GM23338 (cell line): ENCODE data around the gene JMJD1C. TPM values are rescaled to one million over a fixed set of nuclear protein-coding genes. Genes with fewer than 3 reads are reported as not detected.

Experiments
- ATAC-seq: fragments of 200-7000 bp; cut with Tn5 transposase; 3 replicates; pipeline ENCODE4 v1.9.1; 2020
- DNase-seq: peaks from one replicate; pipeline ENCODE4 v3.0.0-alpha.2; 2015; ENCODE audit warnings: low spot score
- H2AFZ ChIP-seq: fragments of 200-600 bp; sonication (generic); 2 replicates; pipeline ENCODE4 v1.8.0; 2016; ENCODE audit warnings: antibody characterized with exemption, mild to moderate bottlenecking, moderate library complexity
- H3F3A ChIP-seq: fragments of 200-600 bp; sonication (generic); replicated peaks from 2 replicates; pipeline ENCODE4 v1.8.0; 2017; ENCODE audit warnings: antibody characterized with exemption, mixed run types, low read depth
- H3K27ac ChIP-seq: fragments of 200-600 bp; sonication (generic); 2 replicates; pipeline ENCODE4 v1.6.1; 2016; ENCODE audit warnings: low read depth
- H3K27me3 ChIP-seq: fragments of 200-600 bp; sonication (generic); 2 replicates; pipeline ENCODE4 v1.8.0; 2016; ENCODE audit warnings: mild to moderate bottlenecking, mixed run types, moderate library complexity; ENCODE audit not compliant: insufficient read depth
- H3K36me3 ChIP-seq: fragments of 200-600 bp; sonication (generic); 2 replicates; pipeline ENCODE4 v1.8.0; 2016; ENCODE audit warnings: mild to moderate bottlenecking; ENCODE audit not compliant: insufficient read depth
- H3K4me1 ChIP-seq: fragments of 200-600 bp; sonication (generic); 2 replicates; pipeline ENCODE4 v1.8.0; 2016; ENCODE audit warnings: mild to moderate bottlenecking, moderate library complexity; ENCODE audit not compliant: insufficient read depth
- H3K4me2 ChIP-seq: fragments of 200-600 bp; sonication (generic); 2 replicates; pipeline ENCODE4 v1.7.1; 2017; ENCODE audit warnings: mixed run types
- H3K4me3 ChIP-seq: fragments of 200-600 bp; sonication (generic); 2 replicates; pipeline ENCODE4 v1.6.1; 2016; ENCODE audit warnings: mixed run types
- H3K79me2 ChIP-seq: fragments of 200-600 bp; sonication (generic); replicated peaks from 2 replicates; pipeline ENCODE4 v1.8.0; 2017; ENCODE audit warnings: mild to moderate bottlenecking; ENCODE audit not compliant: insufficient read depth
- H3K9me2 ChIP-seq: fragments of 200-600 bp; sonication (generic); 2 replicates; pipeline ENCODE4 v1.8.0; 2017; ENCODE audit not compliant: insufficient read depth
- H4K20me1 ChIP-seq: fragments of 200-600 bp; sonication (generic); replicated peaks from 2 replicates; pipeline ENCODE4 v1.8.0; 2017; ENCODE audit warnings: mild to moderate bottlenecking; ENCODE audit not compliant: insufficient read depth
- H3K27ac Mint-ChIP-seq: 2 replicates; pipeline ENCODE4 v1.8.0; 2020; ENCODE audit warnings: inconsistent platforms, mild to moderate bottlenecking, moderate library complexity, mixed read lengths
- H3K27me3 Mint-ChIP-seq: 3 replicates; pipeline ENCODE4 v1.8.0; 2022; ENCODE audit warnings: low read depth, mild to moderate bottlenecking, moderate library complexity, mixed read lengths, inconsistent platforms; ENCODE audit not compliant: insufficient read depth, poor library complexity
- H3K36me3 Mint-ChIP-seq: 3 replicates; pipeline ENCODE4 v1.8.0; 2021; ENCODE audit warnings: low read depth, mild to moderate bottlenecking, inconsistent platforms, moderate library complexity, mixed read lengths
- H3K4me1 Mint-ChIP-seq: 3 replicates; pipeline ENCODE4 v1.8.0; 2020; ENCODE audit warnings: mild to moderate bottlenecking, inconsistent platforms, mixed read lengths
- H3K4me3 Mint-ChIP-seq: 3 replicates; pipeline ENCODE4 v1.8.0; 2021; ENCODE audit warnings: moderate library complexity, mild to moderate bottlenecking, inconsistent platforms, mixed read lengths
- H3K9me3 Mint-ChIP-seq: 3 replicates; pipeline ENCODE4 v1.8.0; 2020; ENCODE audit warnings: moderate library complexity, mild to moderate bottlenecking, inconsistent platforms, mixed read lengths
- CREB1 ChIP-seq: fragments of 250-450 bp; sonication (Bioruptor Pico); IDR thresholded peaks from 2 replicates; pipeline ENCODE4 v1.5.0; 2020; ENCODE audit warnings: low read depth, mild to moderate bottlenecking, moderate library complexity
- CTCF ChIP-seq, 2 experiments: fragments of 200-600 bp in 1 of 2; sonication (generic) in 1 of 2; conservative IDR thresholded peaks; 2 replicates each; pipeline versions ENCODE4 v1.5.1 to v1.6.1; 2016 to 2017; ENCODE audit warnings: antibody characterized with exemption in 2 of 2, low read depth in 2 of 2, mild to moderate bottlenecking in 2 of 2, moderate library complexity in 1 of 2
- ETS1 ChIP-seq: IDR thresholded peaks from 2 replicates; pipeline ENCODE4 v1.6.1; 2016; ENCODE audit warnings: antibody characterized with exemption
- EZH2 ChIP-seq: fragments of 200-600 bp; sonication (generic); IDR thresholded peaks from one replicate; pipeline ENCODE4 v1.8.0; 2017; ENCODE audit warnings: antibody characterized with exemption, mild to moderate bottlenecking, low read depth; ENCODE audit not compliant: unreplicated experiment
- EZH2phosphoT487 ChIP-seq: fragments of 200-600 bp; sonication (generic); IDR thresholded peaks from one replicate; pipeline ENCODE4 v1.8.1; 2018; ENCODE audit warnings: antibody characterized with exemption; ENCODE audit not compliant: unreplicated experiment
- JUNB ChIP-seq: IDR thresholded peaks from one replicate; pipeline ENCODE4 v1.6.1; 2016; ENCODE audit warnings: antibody characterized with exemption; ENCODE audit not compliant: unreplicated experiment
- NANOG ChIP-seq: IDR thresholded peaks from 2 replicates; pipeline ENCODE4 v1.6.1; 2016; ENCODE audit warnings: antibody characterized with exemption, borderline replicate concordance
- POLR2AphosphoS5 ChIP-seq: IDR thresholded peaks from 2 replicates; pipeline ENCODE4 v1.6.1; 2016; ENCODE audit warnings: antibody characterized with exemption, low read depth
- STAT1 ChIP-seq: IDR thresholded peaks from one replicate; pipeline ENCODE4 v1.6.1; 2016; ENCODE audit warnings: antibody characterized with exemption; ENCODE audit not compliant: unreplicated experiment
- ZNF114 ChIP-seq: fragments of 250-450 bp; sonication (Bioruptor Pico); IDR thresholded peaks from 2 replicates; pipeline ENCODE4 v1.5.0; 2020; ENCODE audit warnings: mild to moderate bottlenecking, moderate library complexity
- ZNF331 ChIP-seq: fragments of 250-450 bp; sonication (Bioruptor Pico); IDR thresholded peaks from 2 replicates; pipeline ENCODE4 v1.5.0; 2020; ENCODE audit warnings: low read depth, mild to moderate bottlenecking, moderate library complexity
- polyA plus RNA-seq: library from polyadenylated mRNA; unstranded; fragments of >200 nt; fragmentation: Nextera tagmentation; extraction: Ambion mirVana; gene quantifications from 2 replicates; pipeline ENCODE4 v1.2.1, GENCODE V29; 2016
- total RNA-seq: library from RNA; depleted of rRNA; stranded (reverse); fragments of >200 nt; shearing (Covaris generic); gene quantifications from 2 replicates; pipeline ENCODE4 v1.2.3, GENCODE V29; 2014
- TF ChIP-seq, protein P1 (sequence below): fragments of 250-450 bp; sonication (Bioruptor Pico); IDR thresholded peaks from 2 replicates; pipeline ENCODE4 v1.5.0; 2020; ENCODE audit warnings: mild to moderate bottlenecking, moderate library complexity
- TF ChIP-seq, protein P2 (sequence below): IDR thresholded peaks from one replicate; pipeline ENCODE4 v1.6.1; 2018; ENCODE audit warnings: antibody characterized with exemption; ENCODE audit not compliant: unreplicated experiment

The JMJD1C gene
- total and polyA plus RNA-seq, 2 experiments from 2014 or later: 333 to 435 TPM

DNA sequence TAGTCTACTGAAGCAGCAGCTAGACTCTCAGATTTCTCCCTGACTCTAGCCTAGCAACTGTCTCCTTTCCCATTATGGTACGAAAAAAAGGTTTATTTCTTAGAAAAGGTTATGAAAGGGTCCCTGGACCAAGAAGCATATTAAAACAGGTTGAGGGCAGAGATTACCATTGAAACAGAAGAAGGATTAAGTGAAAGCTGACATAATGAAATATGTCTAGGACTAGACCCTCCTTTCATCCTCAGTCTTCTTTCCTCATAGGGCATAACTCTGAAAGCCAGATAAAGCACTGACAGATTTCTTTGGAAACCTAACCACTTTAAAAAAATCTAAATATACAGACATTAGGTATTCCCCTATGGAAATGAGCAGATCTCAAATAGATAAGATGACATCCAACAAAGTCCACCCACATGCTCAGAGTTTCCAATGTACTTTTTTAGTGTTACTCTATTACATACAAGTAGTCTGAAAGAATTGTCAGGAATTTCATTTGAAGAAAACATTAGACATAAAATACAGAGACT is 58.6 kb downstream of the JMJD1C start:
- Histone ChIP-seq H3F3A (no peaks in the 10 kb centered on the region), H3K9me2 (no peaks in the 10 kb centered on the region), H3K4me3 (no peak overlapping the region), H3K27ac (no peak overlapping the region), H4K20me1 (no peaks in the 10 kb centered on the region), H3K27me3 (no peaks in the 10 kb centered on the region), H3K4me2 (no peak overlapping the region), H3K79me2 (peaks cover 79% of the 10 kb centered on the region), H3K4me1 (no peaks in the 10 kb centered on the region), H3K36me3 (no peaks in the 10 kb centered on the region), H2AFZ (no peak overlapping the region)
- no peak overlapping the region for H3K4me3 Mint-ChIP-seq
- no peaks in the 10 kb centered on the region for H3K27me3 Mint-ChIP-seq
- TF ChIP-seq JUNB: no peak
- TF ChIP-seq, protein P1, sequence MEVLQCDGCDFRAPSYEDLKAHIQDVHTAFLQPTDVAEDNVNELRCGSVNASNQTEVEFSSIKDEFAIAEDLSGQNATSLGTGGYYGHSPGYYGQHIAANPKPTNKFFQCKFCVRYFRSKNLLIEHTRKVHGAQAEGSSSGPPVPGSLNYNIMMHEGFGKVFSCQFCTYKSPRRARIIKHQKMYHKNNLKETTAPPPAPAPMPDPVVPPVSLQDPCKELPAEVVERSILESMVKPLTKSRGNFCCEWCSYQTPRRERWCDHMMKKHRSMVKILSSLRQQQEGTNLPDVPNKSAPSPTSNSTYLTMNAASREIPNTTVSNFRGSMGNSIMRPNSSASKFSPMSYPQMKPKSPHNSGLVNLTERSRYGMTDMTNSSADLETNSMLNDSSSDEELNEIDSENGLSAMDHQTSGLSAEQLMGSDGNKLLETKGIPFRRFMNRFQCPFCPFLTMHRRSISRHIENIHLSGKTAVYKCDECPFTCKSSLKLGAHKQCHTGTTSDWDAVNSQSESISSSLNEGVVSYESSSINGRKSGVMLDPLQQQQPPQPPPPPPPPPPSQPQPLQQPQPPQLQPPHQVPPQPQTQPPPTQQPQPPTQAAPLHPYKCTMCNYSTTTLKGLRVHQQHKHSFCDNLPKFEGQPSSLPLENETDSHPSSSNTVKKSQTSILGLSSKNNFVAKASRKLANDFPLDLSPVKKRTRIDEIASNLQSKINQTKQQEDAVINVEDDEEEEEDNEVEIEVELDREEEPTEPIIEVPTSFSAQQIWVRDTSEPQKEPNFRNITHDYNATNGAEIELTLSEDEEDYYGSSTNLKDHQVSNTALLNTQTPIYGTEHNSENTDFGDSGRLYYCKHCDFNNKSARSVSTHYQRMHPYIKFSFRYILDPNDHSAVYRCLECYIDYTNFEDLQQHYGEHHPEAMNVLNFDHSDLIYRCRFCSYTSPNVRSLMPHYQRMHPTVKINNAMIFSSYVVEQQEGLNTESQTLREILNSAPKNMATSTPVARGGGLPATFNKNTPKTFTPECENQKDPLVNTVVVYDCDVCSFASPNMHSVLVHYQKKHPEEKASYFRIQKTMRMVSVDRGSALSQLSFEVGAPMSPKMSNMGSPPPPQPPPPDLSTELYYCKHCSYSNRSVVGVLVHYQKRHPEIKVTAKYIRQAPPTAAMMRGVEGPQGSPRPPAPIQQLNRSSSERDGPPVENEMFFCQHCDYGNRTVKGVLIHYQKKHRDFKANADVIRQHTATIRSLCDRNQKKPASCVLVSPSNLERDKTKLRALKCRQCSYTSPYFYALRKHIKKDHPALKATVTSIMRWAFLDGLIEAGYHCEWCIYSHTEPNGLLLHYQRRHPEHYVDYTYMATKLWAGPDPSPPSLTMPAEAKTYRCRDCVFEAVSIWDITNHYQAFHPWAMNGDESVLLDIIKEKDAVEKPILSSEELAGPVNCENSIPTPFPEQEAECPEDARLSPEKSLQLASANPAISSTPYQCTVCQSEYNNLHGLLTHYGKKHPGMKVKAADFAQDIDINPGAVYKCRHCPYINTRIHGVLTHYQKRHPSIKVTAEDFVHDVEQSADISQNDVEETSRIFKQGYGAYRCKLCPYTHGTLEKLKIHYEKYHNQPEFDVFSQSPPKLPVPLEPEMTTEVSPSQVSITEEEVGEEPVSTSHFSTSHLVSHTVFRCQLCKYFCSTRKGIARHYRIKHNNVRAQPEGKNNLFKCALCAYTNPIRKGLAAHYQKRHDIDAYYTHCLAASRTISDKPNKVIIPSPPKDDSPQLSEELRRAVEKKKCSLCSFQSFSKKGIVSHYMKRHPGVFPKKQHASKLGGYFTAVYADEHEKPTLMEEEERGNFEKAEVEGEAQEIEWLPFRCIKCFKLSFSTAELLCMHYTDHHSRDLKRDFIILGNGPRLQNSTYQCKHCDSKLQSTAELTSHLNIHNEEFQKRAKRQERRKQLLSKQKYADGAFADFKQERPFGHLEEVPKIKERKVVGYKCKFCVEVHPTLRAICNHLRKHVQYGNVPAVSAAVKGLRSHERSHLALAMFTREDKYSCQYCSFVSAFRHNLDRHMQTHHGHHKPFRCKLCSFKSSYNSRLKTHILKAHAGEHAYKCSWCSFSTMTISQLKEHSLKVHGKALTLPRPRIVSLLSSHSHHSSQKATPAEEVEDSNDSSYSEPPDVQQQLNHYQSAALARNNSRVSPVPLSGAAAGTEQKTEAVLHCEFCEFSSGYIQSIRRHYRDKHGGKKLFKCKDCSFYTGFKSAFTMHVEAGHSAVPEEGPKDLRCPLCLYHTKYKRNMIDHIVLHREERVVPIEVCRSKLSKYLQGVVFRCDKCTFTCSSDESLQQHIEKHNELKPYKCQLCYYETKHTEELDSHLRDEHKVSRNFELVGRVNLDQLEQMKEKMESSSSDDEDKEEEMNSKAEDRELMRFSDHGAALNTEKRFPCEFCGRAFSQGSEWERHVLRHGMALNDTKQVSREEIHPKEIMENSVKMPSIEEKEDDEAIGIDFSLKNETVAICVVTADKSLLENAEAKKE (CRISPR knock-in tag): no peak
- no peak for TF ChIP-seq CTCF (conservative IDR thresholded peaks at IDR 0.05; ENCODE audit: low read depth in 2 of 2)
- TF ChIP-seq ZNF331 (CRISPR knock-in tag): no peak
- TF ChIP-seq, protein P2, sequence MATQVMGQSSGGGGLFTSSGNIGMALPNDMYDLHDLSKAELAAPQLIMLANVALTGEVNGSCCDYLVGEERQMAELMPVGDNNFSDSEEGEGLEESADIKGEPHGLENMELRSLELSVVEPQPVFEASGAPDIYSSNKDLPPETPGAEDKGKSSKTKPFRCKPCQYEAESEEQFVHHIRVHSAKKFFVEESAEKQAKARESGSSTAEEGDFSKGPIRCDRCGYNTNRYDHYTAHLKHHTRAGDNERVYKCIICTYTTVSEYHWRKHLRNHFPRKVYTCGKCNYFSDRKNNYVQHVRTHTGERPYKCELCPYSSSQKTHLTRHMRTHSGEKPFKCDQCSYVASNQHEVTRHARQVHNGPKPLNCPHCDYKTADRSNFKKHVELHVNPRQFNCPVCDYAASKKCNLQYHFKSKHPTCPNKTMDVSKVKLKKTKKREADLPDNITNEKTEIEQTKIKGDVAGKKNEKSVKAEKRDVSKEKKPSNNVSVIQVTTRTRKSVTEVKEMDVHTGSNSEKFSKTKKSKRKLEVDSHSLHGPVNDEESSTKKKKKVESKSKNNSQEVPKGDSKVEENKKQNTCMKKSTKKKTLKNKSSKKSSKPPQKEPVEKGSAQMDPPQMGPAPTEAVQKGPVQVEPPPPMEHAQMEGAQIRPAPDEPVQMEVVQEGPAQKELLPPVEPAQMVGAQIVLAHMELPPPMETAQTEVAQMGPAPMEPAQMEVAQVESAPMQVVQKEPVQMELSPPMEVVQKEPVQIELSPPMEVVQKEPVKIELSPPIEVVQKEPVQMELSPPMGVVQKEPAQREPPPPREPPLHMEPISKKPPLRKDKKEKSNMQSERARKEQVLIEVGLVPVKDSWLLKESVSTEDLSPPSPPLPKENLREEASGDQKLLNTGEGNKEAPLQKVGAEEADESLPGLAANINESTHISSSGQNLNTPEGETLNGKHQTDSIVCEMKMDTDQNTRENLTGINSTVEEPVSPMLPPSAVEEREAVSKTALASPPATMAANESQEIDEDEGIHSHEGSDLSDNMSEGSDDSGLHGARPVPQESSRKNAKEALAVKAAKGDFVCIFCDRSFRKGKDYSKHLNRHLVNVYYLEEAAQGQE: no peak
- no peak for TF ChIP-seq EZH2phosphoT487
- no peak for TF ChIP-seq CREB1 (CRISPR knock-in tag)
- no peak for TF ChIP-seq EZH2
- TF ChIP-seq NANOG: no peak
- no peak for TF ChIP-seq ETS1
- no peak for TF ChIP-seq STAT1
- TF ChIP-seq ZNF114 (CRISPR knock-in tag): no peak
- TF ChIP-seq POLR2AphosphoS5: no peak
- ATAC-seq (no peak), DNase-seq (no peak)
- H3K9me3 Mint-ChIP-seq: no peaks in the 10 kb centered on the region
- H3K27ac Mint-ChIP-seq: no peak overlapping the region
- H3K36me3 Mint-ChIP-seq: no peaks in the 10 kb centered on the region
- H3K4me1 Mint-ChIP-seq: peaks cover 12% of the 10 kb centered on the region; the same call in 2 of the 3 replicates
